WI38 (cell line): ENCODE results near the gene PXDN.

Experiments used
- H3K4me3 ChIP-seq: 2 replicates; pipeline ENCODE4 v1.5.1; 2011; ENCODE audit warnings: low read depth, mild to moderate bottlenecking, control low read depth, low read length
- TF ChIP-seq, protein P1 (sequence below): IDR thresholded peaks from 2 replicates; pipeline ENCODE4 v1.5.1; 2012; ENCODE audit warnings: low read depth, mild to moderate bottlenecking, control low read depth, low read length

The PXDN gene

GRCh38 chr2:1650085-1650872 lies 94.0 kb downstream of the PXDN start:
- TF ChIP-seq, protein P1, sequence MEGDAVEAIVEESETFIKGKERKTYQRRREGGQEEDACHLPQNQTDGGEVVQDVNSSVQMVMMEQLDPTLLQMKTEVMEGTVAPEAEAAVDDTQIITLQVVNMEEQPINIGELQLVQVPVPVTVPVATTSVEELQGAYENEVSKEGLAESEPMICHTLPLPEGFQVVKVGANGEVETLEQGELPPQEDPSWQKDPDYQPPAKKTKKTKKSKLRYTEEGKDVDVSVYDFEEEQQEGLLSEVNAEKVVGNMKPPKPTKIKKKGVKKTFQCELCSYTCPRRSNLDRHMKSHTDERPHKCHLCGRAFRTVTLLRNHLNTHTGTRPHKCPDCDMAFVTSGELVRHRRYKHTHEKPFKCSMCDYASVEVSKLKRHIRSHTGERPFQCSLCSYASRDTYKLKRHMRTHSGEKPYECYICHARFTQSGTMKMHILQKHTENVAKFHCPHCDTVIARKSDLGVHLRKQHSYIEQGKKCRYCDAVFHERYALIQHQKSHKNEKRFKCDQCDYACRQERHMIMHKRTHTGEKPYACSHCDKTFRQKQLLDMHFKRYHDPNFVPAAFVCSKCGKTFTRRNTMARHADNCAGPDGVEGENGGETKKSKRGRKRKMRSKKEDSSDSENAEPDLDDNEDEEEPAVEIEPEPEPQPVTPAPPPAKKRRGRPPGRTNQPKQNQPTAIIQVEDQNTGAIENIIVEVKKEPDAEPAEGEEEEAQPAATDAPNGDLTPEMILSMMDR = no peak

DNA sequence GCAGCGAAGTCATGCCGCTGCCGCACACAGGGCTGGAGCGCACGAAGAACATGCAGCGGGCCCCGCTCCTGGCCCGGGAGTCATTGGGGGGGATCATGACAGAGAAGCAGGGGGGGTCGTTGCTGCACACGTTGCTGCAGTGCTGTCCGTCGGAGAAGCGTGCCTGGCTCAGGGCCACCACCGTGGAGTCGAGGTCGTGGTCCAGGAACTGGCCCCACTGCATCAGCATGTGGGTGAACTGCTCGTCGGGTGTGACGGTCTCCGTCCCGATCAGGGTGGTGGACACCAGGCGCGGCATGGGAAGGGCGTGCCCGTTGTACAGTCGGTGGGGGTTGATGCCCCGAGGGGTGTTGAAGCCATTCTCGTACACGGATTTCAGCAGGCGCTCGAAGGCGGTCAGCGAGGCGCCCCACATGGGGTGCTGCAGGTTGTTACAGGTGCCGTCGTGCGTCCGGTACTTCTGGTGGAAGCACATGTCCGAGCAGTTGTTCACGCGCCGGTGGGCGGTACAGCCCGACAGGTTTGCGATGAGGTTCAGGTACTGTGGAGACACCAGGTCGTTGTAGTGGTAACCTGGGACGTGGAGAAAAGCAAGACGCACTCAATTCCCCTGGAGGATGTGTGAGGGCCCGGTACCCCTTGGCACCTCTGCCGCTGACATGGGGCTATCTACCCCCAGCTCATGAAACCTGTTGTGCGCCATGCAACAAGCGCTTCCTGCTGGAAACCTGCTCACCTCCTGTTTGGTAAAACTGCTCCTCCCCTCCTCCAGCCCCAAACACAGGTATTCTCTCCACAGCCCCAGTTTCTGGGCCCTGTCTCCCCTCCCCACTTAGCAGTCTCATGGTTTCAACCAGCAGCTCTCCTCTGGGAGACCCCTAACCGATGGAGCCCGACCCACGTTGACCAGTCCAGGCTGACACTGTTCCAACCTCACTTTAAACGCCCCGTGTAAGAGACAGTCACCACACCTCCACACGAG lies 94.9 kb downstream of the PXDN start:
- no peak overlapping the region for H3K4me3 ChIP-seq
- TF ChIP-seq, protein P1 = no peak

More at GRCh38 chr2:1650085-1650872, 94.0 kb downstream of the PXDN start:
- no peak overlapping the region for H3K4me3 ChIP-seq

DNA sequence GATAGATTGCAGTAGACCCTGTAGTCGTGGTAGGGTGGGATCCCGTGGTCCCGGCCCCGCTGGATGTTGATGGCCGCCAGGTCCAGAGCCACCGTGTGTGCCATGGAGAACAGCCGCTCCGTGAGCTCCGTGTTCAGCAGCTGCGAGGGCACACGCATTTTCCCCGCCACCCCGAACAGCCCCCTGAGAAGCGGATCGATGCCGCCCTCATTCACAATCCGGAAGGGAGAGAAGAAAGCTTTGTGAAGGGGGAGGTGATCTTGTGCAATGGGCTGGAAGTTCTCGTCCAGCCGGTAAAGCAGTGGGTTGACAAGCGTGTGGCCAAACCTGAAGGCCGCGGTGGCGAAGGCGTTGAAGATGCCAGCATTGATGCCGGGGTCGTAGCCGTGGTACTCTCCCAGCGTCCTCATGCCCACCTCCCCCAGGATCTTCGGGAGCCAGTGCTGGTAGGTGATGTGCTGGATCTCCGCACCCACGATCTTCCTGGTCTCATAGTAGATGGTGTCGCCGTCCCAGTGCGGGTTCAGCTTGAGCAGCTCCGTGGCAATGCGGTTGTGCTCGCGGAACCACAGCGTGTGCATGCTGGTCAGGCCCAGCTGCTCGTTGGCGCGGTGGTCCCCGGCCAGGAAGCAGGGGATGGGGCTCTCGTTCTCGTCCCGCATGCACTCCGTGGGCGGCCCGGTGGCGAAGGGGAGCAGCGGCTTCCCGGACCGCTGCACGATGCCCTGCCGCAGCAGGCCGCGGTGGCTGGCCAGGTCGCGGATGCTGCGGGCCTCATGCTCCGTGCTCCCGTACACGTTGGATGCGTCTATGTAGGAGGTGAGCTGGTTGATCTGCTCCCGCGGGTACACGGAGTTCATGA lies 95.8 kb downstream of the PXDN start:
- TF ChIP-seq, protein P1 = no peak

GRCh38 chr2:1647417-1648240 lies 96.7 kb downstream of the PXDN start:
- TF ChIP-seq, protein P1 = no peak
- H3K4me3 ChIP-seq = no peak overlapping the region

More for the DNA sequence above, 95.8 kb downstream of the PXDN start:
- no peak overlapping the region for H3K4me3 ChIP-seq

GRCh38 chr2:1645761-1646476 lies 98.4 kb downstream of the PXDN start:
- TF ChIP-seq, protein P1 = no peak

GRCh38 chr2:1644427-1644826 lies 99.9 kb downstream of the PXDN start:
- no peak overlapping the region for H3K4me3 ChIP-seq
- TF ChIP-seq, protein P1 = no peak

More at GRCh38 chr2:1645761-1646476, 98.4 kb downstream of the PXDN start:
- no peak overlapping the region for H3K4me3 ChIP-seq
